Panc1 (cell line): Measurements from ENCODE around the gene C1orf105. TPM values are rescaled to one million over a fixed set of nuclear protein-coding genes. Genes with fewer than 3 reads are reported as not detected.

Experiments
- ATAC-seq: fragments of 200-7000 bp; cut with Tn5 transposase; 2 replicates; pipeline ENCODE4 v1.9.1; 2020; ENCODE audit warnings: mild to moderate bottlenecking, moderate library complexity
- BruUV-seq: library from RNA; stranded (reverse); fragments of 400-500 nt; replicated peaks from 2 replicates; lab custom pipeline; 2021; lab: Mats Ljungman, UMichigan
- CTCF ChIA-PET: fragments of 300-600 bp; sonication (Branson Sonifier 250); formaldehyde crosslinking; loops from one replicate; lab custom pipeline; 2022; ENCODE audit warnings: antibody characterized with exemption; lab: Charles Lee
- POLR2A ChIA-PET: fragments of 300-600 bp; sonication (Branson Sonifier 250); formaldehyde crosslinking; loops from one replicate; lab custom pipeline; 2022; ENCODE audit warnings: antibody characterized with exemption; lab: Charles Lee
- DNase-seq: peaks from one replicate; pipeline ENCODE4 v3.0.0-alpha.2; 2010; ENCODE audit warnings: low read depth, low spot score
- H3K27ac ChIP-seq: 2 replicates; pipeline ENCODE4 v1.5.1; 2011; ENCODE audit warnings: mild to moderate bottlenecking, low read length, inconsistent platforms
- H3K27me3 ChIP-seq: fragments of 200-500 bp; sonication (Bioruptor generic); 2 replicates; pipeline ENCODE4 v1.6.0; 2014; ENCODE audit warnings: low read length, inconsistent platforms; ENCODE audit not compliant: control insufficient read depth, insufficient read depth
- H3K36me3 ChIP-seq: fragments of 200-500 bp; sonication (Bioruptor generic); 2 replicates; pipeline ENCODE4 v1.5.1; 2014; ENCODE audit warnings: inconsistent platforms, mild to moderate bottlenecking, low read length, moderate library complexity; ENCODE audit not compliant: control insufficient read depth, insufficient read depth
- H3K4me1 ChIP-seq: 2 replicates; pipeline ENCODE4 v1.5.1; 2011; ENCODE audit warnings: inconsistent platforms, mild to moderate bottlenecking, low read length, moderate library complexity; ENCODE audit not compliant: control insufficient read depth, insufficient read depth
- H3K4me3 ChIP-seq, 2 experiments: 2 replicates each; pipeline ENCODE4 v1.5.1; 2011 to 2012; ENCODE audit warnings: low read depth in 2 of 2, low read length in 2 of 2, mild to moderate bottlenecking in 2 of 2, inconsistent platforms in 1 of 2, moderate library complexity in 1 of 2
- H3K9me3 ChIP-seq: fragments of 200-500 bp; sonication (Bioruptor generic); 2 replicates; pipeline ENCODE4 v1.5.1; 2014; ENCODE audit warnings: low read depth, mild to moderate bottlenecking, inconsistent platforms, low read length, moderate library complexity; ENCODE audit not compliant: control insufficient read depth, insufficient read depth
- POLR2AphosphoS5 ChIP-seq: IDR thresholded peaks from 2 replicates; pipeline ENCODE4 v1.6.1; 2012; ENCODE audit warnings: mild to moderate bottlenecking, low read depth, low read length, moderate library complexity
- SIN3A ChIP-seq: IDR thresholded peaks from 2 replicates; pipeline ENCODE4 v1.6.1; 2012; ENCODE audit warnings: low read depth, mild to moderate bottlenecking, low read length, moderate library complexity, borderline replicate concordance; ENCODE audit not compliant: insufficient read depth
- TCF7L2 ChIP-seq: IDR thresholded peaks from 2 replicates; pipeline ENCODE4 v1.6.1; 2011; ENCODE audit warnings: mild to moderate bottlenecking, low read depth, low read length, inconsistent platforms
- in situ Hi-C: cut with HindIII; loops from 2 replicates; pipeline ENCODE4 v1.10.0; 2016; ENCODE audit warnings: low sequenced_read_pairs, low pct_unique_long_range_greater_than_20kb
- intact Hi-C: fragments of 100-400 bp; cut with micrococcal nuclease; formaldehyde crosslinking; loops from one replicate; pipeline ENCODE4 v1.10.0; 2022; ENCODE audit not compliant: unreplicated experiment
- total RNA-seq: library from RNA; stranded (reverse); gene quantifications from one replicate; pipeline ENCODE4 v1.2.1, GENCODE V29; 2021; ENCODE audit not compliant: unreplicated experiment
- TF ChIP-seq, protein P1 (sequence below): fragments of 450-650 bp; IDR thresholded peaks from 2 replicates; pipeline ENCODE4 v1.5.1; 2017; ENCODE audit warnings: mild to moderate bottlenecking
- TF ChIP-seq, protein P2 (sequence below), 2 experiments: IDR thresholded peaks; 2 replicates each; pipeline ENCODE4 v1.6.1; 2011 to 2012; ENCODE audit warnings: low read depth in 2 of 2, control low read depth in 1 of 2, low read length in 1 of 2, mild to moderate bottlenecking in 1 of 2, moderate library complexity in 1 of 2; ENCODE audit not compliant: insufficient read depth in 1 of 2

The C1orf105 gene
- total RNA-seq, 1 experiment from 2014 or later, result not detected

DNA sequence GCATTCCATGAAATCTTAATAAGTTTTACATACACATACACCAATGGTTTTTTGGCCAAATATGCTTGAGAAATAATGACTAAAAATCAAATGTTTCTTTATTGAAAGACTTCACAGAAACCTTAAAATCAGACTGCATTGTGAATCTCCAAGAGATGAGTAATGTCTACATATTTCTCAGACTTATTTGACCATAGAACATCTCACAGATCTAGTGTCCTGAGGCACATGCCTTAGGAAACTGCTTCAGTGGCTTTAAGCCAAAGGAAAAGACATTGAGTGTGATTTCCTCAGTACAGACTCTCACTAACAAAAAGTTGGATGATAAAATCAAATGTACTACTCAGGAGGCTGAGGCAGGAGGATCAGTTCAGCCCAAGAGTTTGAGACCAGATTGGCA, 6.2 kb upstream of the C1orf105 start:
- H3K36me3 ChIP-seq, result no peaks in the 10 kb centered on the region
- intact Hi-C loops, result no loop called here
- H3K4me1 ChIP-seq, result peaks cover 7% of the 10 kb centered on the region
- no peak for DNase-seq
- H3K27ac ChIP-seq, result no peak overlapping the region
- H3K9me3 ChIP-seq, result no peaks in the 10 kb centered on the region
- no peaks in the 10 kb centered on the region for H3K27me3 ChIP-seq
- in situ Hi-C loops, result no loop called here
- ATAC-seq, result no peak
- ChIA-PET CTCF (no interaction called here), POLR2A (no interaction called here)
- BruUV-seq, result no TSS peak
- TF ChIP-seq SIN3A, result no peak
- no peak for TF ChIP-seq TCF7L2
- TF ChIP-seq, protein P1, sequence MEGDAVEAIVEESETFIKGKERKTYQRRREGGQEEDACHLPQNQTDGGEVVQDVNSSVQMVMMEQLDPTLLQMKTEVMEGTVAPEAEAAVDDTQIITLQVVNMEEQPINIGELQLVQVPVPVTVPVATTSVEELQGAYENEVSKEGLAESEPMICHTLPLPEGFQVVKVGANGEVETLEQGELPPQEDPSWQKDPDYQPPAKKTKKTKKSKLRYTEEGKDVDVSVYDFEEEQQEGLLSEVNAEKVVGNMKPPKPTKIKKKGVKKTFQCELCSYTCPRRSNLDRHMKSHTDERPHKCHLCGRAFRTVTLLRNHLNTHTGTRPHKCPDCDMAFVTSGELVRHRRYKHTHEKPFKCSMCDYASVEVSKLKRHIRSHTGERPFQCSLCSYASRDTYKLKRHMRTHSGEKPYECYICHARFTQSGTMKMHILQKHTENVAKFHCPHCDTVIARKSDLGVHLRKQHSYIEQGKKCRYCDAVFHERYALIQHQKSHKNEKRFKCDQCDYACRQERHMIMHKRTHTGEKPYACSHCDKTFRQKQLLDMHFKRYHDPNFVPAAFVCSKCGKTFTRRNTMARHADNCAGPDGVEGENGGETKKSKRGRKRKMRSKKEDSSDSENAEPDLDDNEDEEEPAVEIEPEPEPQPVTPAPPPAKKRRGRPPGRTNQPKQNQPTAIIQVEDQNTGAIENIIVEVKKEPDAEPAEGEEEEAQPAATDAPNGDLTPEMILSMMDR, result no peak
- TF ChIP-seq POLR2AphosphoS5, result no peak
- TF ChIP-seq, protein P2, sequence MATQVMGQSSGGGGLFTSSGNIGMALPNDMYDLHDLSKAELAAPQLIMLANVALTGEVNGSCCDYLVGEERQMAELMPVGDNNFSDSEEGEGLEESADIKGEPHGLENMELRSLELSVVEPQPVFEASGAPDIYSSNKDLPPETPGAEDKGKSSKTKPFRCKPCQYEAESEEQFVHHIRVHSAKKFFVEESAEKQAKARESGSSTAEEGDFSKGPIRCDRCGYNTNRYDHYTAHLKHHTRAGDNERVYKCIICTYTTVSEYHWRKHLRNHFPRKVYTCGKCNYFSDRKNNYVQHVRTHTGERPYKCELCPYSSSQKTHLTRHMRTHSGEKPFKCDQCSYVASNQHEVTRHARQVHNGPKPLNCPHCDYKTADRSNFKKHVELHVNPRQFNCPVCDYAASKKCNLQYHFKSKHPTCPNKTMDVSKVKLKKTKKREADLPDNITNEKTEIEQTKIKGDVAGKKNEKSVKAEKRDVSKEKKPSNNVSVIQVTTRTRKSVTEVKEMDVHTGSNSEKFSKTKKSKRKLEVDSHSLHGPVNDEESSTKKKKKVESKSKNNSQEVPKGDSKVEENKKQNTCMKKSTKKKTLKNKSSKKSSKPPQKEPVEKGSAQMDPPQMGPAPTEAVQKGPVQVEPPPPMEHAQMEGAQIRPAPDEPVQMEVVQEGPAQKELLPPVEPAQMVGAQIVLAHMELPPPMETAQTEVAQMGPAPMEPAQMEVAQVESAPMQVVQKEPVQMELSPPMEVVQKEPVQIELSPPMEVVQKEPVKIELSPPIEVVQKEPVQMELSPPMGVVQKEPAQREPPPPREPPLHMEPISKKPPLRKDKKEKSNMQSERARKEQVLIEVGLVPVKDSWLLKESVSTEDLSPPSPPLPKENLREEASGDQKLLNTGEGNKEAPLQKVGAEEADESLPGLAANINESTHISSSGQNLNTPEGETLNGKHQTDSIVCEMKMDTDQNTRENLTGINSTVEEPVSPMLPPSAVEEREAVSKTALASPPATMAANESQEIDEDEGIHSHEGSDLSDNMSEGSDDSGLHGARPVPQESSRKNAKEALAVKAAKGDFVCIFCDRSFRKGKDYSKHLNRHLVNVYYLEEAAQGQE (IDR thresholded peaks at IDR 0.05; ENCODE audit: insufficient read depth in 1 of 2, low read depth in 2 of 2, low read length in 1 of 2), result no peak
- no peak overlapping the region for H3K4me3 ChIP-seq

DNA sequence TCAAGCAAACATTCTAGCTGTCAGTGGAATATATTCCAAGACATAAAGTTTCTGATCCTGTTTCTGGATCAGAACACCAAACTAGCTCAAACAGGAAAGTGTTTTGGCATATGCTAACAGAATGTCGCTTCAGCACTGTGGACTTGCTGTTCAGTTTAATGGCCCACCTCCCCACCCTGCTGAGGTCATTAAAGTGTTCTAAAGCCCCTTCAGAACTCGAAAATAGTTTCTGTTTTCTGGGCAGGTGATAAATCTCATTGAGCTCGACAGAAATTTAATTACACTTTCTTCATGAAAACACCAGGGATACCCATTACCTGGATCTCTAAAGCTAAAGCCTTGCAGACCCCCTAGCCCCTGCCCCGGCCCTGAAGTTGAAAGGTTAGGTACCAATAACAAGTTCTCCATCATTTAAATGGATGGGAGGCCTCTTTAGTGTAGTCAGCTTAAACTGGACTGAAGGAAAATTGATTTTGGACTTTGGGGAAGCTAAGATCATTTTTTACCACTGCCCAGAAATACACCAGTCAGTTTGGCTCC, 3.9 kb upstream of the C1orf105 start:
- in situ Hi-C loops, result no loop called here
- intact Hi-C loops, result no loop called here
- Histone ChIP-seq H3K27me3 (no peaks in the 10 kb centered on the region), H3K27ac (peak overlapping the region; percentile 31; the same call in 1 of the 2 replicates), H3K36me3 (no peaks in the 10 kb centered on the region), H3K4me1 (peaks cover 7% of the 10 kb centered on the region), H3K4me3 (no peak overlapping the region), H3K9me3 (no peaks in the 10 kb centered on the region)
- no TSS peak for BruUV-seq
- ChIA-PET CTCF (interaction anchor here (0.6 to 1.1 kb wide), 2 partner anchors 13 to 17 kb away, joined by 3 to 4 read pairs; no protein-coding TSS in a partner anchor), POLR2A (no interaction called here)
- ATAC-seq (no peak), DNase-seq (no peak)
- TF ChIP-seq, protein P2 (IDR thresholded peaks at IDR 0.05; ENCODE audit: insufficient read depth in 1 of 2, low read depth in 2 of 2, low read length in 1 of 2), result no peak
- TF ChIP-seq TCF7L2 (no peak), POLR2AphosphoS5 (no peak), SIN3A (no peak)
- TF ChIP-seq, protein P1, result no peak
